Effector memory CD4-positive, alpha-beta T cell (primary cell): Measurements from ENCODE around the gene TRPM2.
"Not testable (repeated sequence)": the region's sequence is repeated elsewhere in the genome, so short reads cannot be mapped to it uniquely, and the experiment has no call there.

Source experiments
- DNase-seq, 3 donors: peaks; one replicate each; pipeline ENCODE4 v3.0.0-alpha.2; 2020
- H3K27ac ChIP-seq: 2 replicates; pipeline ENCODE4 v1.7.0; 2013; ENCODE audit warnings: mild to moderate bottlenecking, low read length, moderate library complexity; ENCODE audit not compliant: insufficient read depth, poor library complexity, severe bottlenecking
- H3K27me3 ChIP-seq: replicated peaks from 2 replicates; pipeline ENCODE4 v1.7.0; 2013; ENCODE audit warnings: mild to moderate bottlenecking, low read length; ENCODE audit not compliant: insufficient read depth, control insufficient read depth, poor library complexity, severe bottlenecking
- H3K36me3 ChIP-seq: 2 replicates; pipeline ENCODE4 v1.7.0; 2013; ENCODE audit warnings: mild to moderate bottlenecking, low read length, moderate library complexity; ENCODE audit not compliant: control insufficient read depth, insufficient read depth
- H3K4me1 ChIP-seq: 2 replicates; pipeline ENCODE4 v1.7.0; 2013; ENCODE audit warnings: low read length, mild to moderate bottlenecking; ENCODE audit not compliant: control insufficient read depth, insufficient read depth, poor library complexity, severe bottlenecking
- H3K4me3 ChIP-seq: 2 replicates; pipeline ENCODE4 v1.7.0; 2013; ENCODE audit warnings: low read length, low read depth, mild to moderate bottlenecking; ENCODE audit not compliant: insufficient read depth, poor library complexity, severe bottlenecking
- H3K9me3 ChIP-seq: 2 replicates; pipeline ENCODE4 v1.7.0; 2013; ENCODE audit warnings: mild to moderate bottlenecking, low read length, moderate library complexity; ENCODE audit not compliant: control insufficient read depth

TRPM2 gene

GRCh38 chr21:44354775-44355771 lies 1.7 kb downstream of the TRPM2 start:
- Histone ChIP-seq H3K4me1 (peaks cover 23% of the 10 kb centered on the region), H3K27ac (no peak overlapping the region), H3K4me3 (no peak overlapping the region), H3K9me3 (no peaks in the 10 kb centered on the region), H3K36me3 (no peaks in the 10 kb centered on the region), H3K27me3 (peaks cover 10% of the 10 kb centered on the region)
- no peak for DNase-seq

GRCh38 chr21:44356160-44356559 lies 2.7 kb downstream of the TRPM2 start:
- Histone ChIP-seq H3K27me3 (peaks cover 5% of the 10 kb centered on the region), H3K9me3 (no peaks in the 10 kb centered on the region), H3K4me3 (no peak overlapping the region), H3K4me1 (peaks cover 23% of the 10 kb centered on the region), H3K36me3 (no peaks in the 10 kb centered on the region), H3K27ac (no peak overlapping the region)
- DNase-seq, result no peak

GRCh38 chr21:44356636-44357035 lies 3.2 kb downstream of the TRPM2 start:
- H3K4me3 ChIP-seq, result no peak overlapping the region
- H3K9me3 ChIP-seq, result no peaks in the 10 kb centered on the region
- no peaks in the 10 kb centered on the region for H3K27me3 ChIP-seq
- DNase-seq, result no peak
- no peaks in the 10 kb centered on the region for H3K36me3 ChIP-seq
- peaks cover 23% of the 10 kb centered on the region for H3K4me1 ChIP-seq
- H3K27ac ChIP-seq, result no peak overlapping the region

- peaks cover 23% of the 10 kb centered on the region for H3K4me1 ChIP-seq
- no peak overlapping the region for H3K27ac ChIP-seq
- H3K9me3 ChIP-seq, result no peaks in the 10 kb centered on the region
- no peaks in the 10 kb centered on the region for H3K27me3 ChIP-seq
- DNase-seq, result no peak
- no peaks in the 10 kb centered on the region for H3K36me3 ChIP-seq
- H3K4me3 ChIP-seq, result no peak overlapping the region
Observed at GRCh38 chr21:44357064-44357837, 3.8 kb downstream of the TRPM2 start.

DNA sequence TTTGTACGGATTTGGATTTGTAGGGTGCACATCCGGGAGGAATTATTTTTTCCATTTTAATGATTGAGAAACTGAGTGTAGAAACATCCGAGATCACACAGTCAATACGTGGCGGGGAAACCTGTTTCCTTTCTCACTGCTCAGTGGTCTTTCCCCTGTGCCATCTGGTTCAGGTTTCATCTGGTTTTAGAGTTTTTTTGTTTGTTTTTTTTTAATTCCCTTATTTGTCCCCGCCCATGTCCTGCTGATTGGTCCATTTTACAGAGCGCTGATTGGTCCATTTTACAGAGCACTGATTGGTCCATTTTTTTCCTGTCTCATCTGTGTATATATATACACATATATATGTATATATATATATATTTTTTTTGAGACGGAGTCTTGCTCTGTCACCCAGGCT lies 6.0 kb downstream of the TRPM2 start:
- Histone ChIP-seq H3K4me3 (no peak overlapping the region), H3K4me1 (peaks cover 8% of the 10 kb centered on the region), H3K27ac (no peak overlapping the region), H3K36me3 (no peaks in the 10 kb centered on the region), H3K9me3 (no peaks in the 10 kb centered on the region), H3K27me3 (no peaks in the 10 kb centered on the region)
- no peak for DNase-seq

GRCh38 chr21:44360159-44360558 lies 6.7 kb downstream of the TRPM2 start:
- H3K4me1 ChIP-seq, result peaks cover 4% of the 10 kb centered on the region
- no peak overlapping the region for H3K27ac ChIP-seq
- H3K36me3 ChIP-seq, result no peaks in the 10 kb centered on the region
- DNase-seq, result no peak
- no peaks in the 10 kb centered on the region for H3K9me3 ChIP-seq
- H3K27me3 ChIP-seq, result no peaks in the 10 kb centered on the region
- no peak overlapping the region for H3K4me3 ChIP-seq

GRCh38 chr21:44361903-44362302 lies 8.5 kb downstream of the TRPM2 start:
- not testable (repeated sequence) for DNase-seq, H3K9me3 ChIP-seq, H3K27ac ChIP-seq, H3K36me3 ChIP-seq, H3K4me1 ChIP-seq, H3K27me3 ChIP-seq, H3K4me3 ChIP-seq

DNA sequence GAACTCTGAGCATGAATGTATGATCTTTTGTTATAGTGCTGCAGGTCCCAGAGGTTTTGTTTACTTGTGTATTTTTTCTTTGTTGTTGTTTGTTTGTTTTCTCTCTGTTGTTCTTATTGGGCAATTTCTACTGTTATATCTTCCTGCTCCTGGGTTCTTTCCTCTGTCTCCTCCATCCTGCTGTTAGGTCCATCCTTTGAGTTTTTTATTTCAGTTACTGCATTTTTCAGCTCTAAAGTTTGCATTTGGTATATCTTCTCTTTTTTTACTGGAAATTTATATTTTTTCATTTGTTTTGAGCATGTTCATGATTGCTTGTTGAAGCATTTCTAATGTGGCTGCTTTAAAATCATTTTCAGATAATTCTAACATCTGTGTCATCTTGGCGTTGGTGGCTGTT lies 9.9 kb downstream of the TRPM2 start:
- H3K27me3 ChIP-seq, result no peaks in the 10 kb centered on the region
- H3K27ac ChIP-seq, result no peak overlapping the region

GRCh38 chr21:44364151-44365053 lies 11.0 kb downstream of the TRPM2 start:
- Histone ChIP-seq H3K4me1 (no peaks in the 10 kb centered on the region), H3K27ac (no peak overlapping the region), H3K9me3 (no peaks in the 10 kb centered on the region), H3K27me3 (no peaks in the 10 kb centered on the region), H3K4me3 (no peak overlapping the region), H3K36me3 (no peaks in the 10 kb centered on the region)
- DNase-seq, result no peak

More for the DNA sequence above, 9.9 kb downstream of the TRPM2 start:
- Histone ChIP-seq H3K4me3 (no peak overlapping the region), H3K36me3 (no peaks in the 10 kb centered on the region), H3K9me3 (no peaks in the 10 kb centered on the region), H3K4me1 (no peaks in the 10 kb centered on the region)
- DNase-seq, result no peak
